ENCODE data around the gene NPVF.
A peak's percentile ranks its signal among the peaks of the same experiment; 100 is the strongest.

Gene NPVF

DNA sequence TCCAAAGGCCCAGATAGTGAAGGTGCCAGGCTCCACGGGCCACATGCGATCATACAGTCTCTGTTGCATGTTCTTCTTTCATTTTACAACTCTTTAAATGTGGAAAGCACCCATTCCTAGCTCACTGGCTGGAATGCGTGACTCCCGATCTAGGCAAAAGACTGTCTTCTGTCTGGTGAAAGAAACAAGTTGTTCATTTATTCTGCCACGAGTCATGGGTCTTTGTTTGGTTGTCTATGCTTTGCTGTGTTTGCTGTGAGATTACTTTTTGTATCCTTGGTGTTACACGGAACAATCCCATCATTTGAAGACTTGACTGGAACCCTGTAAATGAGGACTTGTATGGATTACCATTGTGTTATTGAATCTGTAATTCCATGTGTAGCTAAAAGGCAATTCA is 41.9 kb downstream of the NPVF start:
- TF ChIP-seq CTCF (IDR thresholded peaks at IDR 0.05; ENCODE audit: extremely low read depth, insufficient read depth, missing control alignments), result no peak
- in situ Hi-C loops (cut with MboI; ENCODE audit: low pct_unique_long_range_greater_than_20kb, low sequenced_read_pairs, unreplicated experiment), result no loop called here
- no peak for DNase-seq (ENCODE audit: low spot score)

- no peak for DNase-seq (ENCODE audit: low spot score)
- in situ Hi-C loops (cut with MboI; ENCODE audit: low pct_unique_long_range_greater_than_20kb, low sequenced_read_pairs, unreplicated experiment), result no loop called here
- TF ChIP-seq CTCF (IDR thresholded peaks at IDR 0.05; ENCODE audit: extremely low read depth, insufficient read depth, missing control alignments), result no peak
These were observed 46.8 kb downstream of the NPVF start for GRCh38 chr7:25181532-25181931.

DNA sequence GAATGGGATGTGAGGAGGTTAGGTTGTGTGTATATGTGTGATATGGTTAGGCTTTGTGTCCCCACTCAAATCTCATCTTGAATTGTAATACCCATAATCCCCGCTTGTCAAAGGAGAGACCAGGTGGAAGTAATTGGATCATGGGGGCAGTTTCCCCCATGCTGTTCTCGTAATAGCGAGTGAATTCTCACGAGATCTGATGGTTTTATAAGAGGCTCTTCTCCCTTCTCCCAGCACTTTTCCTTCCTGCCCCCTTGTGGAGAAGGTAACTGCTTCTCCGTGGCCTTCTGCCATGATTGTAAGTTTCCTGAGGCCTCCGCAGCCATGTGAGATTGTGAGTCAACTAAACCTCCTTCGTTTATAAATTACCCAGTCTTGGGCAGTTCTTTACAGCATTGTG is 47.3 kb downstream of the NPVF start:
- no peak for DNase-seq (ENCODE audit: low spot score)
- in situ Hi-C loops (cut with MboI; ENCODE audit: low pct_unique_long_range_greater_than_20kb, low sequenced_read_pairs, unreplicated experiment), result no loop called here
- no peak for TF ChIP-seq CTCF (IDR thresholded peaks at IDR 0.05; ENCODE audit: extremely low read depth, insufficient read depth, missing control alignments)

DNA sequence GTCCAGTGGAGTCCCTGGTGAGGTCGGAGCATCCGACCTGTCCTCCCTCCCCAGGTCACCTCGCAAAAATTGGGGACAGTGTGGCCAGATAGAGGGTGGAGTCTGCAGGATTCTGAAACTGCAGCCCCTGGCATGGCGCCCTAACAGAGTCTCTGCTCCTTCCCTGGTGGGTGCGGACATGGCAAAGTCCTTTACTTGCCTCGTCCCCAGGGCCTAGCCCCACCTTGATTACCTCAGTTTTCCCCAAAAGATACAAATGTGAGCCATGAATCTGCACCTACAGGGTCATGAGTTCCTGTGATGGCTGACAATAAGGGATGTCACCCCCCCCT is 47.7 kb downstream of the NPVF start:
- TF ChIP-seq CTCF (IDR thresholded peaks at IDR 0.05; ENCODE audit: extremely low read depth, insufficient read depth, missing control alignments), result no peak
- no peak for DNase-seq (ENCODE audit: low spot score)
- in situ Hi-C loops (cut with MboI; ENCODE audit: low pct_unique_long_range_greater_than_20kb, low sequenced_read_pairs, unreplicated experiment), result no loop called here

GRCh38 chr7:25179771-25180591 is 48.3 kb downstream of the NPVF start:
- TF ChIP-seq CTCF (IDR thresholded peaks at IDR 0.05; ENCODE audit: extremely low read depth, insufficient read depth, missing control alignments), result peak; percentile 71
- peak; percentile 99 for DNase-seq (ENCODE audit: low spot score)
- in situ Hi-C loops (cut with MboI; ENCODE audit: low pct_unique_long_range_greater_than_20kb, low sequenced_read_pairs, unreplicated experiment), result no loop called here

- no peak for TF ChIP-seq CTCF (IDR thresholded peaks at IDR 0.05; ENCODE audit: extremely low read depth, insufficient read depth, missing control alignments)
- no peak for DNase-seq (ENCODE audit: low spot score)
- in situ Hi-C loops (cut with MboI; ENCODE audit: low pct_unique_long_range_greater_than_20kb, low sequenced_read_pairs, unreplicated experiment), result no loop called here
These were observed 49.0 kb downstream of the NPVF start for GRCh38 chr7:25179325-25179724.
